T47D (cell line): Measurements from ENCODE around the gene NOLC1.

Experiments used
- DNase-seq, 2 experiments: peaks; one replicate each; pipeline versions ENCODE4 v3.0.0 to v3.0.0-alpha.2; 2011 to 2012; ENCODE audit warnings: low read depth in 1 of 2, low spot score in 1 of 2
- JUND ChIP-seq: IDR thresholded peaks from 2 replicates; pipeline ENCODE4 v1.6.1; 2012; ENCODE audit warnings: low read depth
- in situ Hi-C: cut with HindIII; loops from 2 replicates; pipeline ENCODE4 v1.10.0; 2016; ENCODE audit warnings: low sequenced_read_pairs, low pct_unique_long_range_greater_than_20kb

NOLC1 gene

DNA sequence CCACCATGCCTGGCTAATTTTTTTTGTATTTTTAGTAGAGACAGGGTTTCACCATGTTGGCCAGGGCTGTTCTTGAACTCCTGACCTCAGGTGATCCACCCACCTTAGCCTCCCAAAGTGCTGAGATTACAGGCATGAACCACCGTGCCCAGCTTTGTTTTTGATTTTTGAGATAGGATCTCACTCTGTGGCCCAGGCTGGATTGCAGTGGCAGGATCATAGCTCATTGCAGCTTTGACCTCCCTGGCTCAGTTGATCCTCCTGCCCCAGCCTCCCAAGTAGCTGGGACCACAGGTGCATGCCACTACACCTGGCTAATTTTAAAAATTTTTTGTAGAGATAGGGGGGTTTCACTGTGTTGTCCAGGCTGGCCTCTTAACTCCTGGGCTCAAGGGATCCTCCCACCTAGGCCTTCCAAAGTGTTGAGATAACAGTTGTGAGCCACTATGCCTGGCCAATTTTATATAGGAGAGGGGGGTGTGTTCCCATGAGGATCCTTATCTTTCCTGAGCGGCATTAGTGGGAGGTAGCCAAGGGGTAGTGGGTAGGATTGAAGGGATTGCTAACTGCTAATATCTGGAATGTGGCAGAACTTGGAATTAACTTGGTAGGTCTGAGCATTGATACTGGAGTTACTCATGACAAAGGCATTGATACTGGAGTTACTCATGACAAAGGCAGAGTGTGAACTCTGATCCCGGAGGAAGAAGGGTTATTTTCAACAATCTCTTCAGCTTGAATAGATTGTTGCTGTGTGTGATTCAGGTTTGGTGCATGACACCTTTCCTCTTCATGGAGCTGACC lies 1.0 kb upstream of the NOLC1 start:
- no peak for DNase-seq
- TF ChIP-seq JUND, result no peak
- in situ Hi-C loops, result no loop called here

DNA sequence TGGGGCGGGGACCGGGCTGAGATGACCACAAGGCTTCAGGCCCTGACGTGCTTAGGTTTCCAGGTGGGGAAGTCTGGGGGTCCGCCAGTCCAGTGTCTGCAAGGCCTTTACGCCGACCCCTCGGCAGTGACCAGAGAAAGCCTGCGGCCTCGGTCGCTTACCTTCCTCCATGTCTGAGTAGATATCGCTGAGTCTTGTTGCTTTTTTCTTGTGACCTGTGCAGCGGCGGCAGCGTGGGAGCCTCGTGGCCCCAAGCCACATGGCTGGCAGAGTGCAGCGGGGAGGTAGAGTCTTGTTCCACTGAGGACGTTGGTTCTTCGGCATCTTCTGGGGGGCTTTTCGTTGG lies 329 bp downstream of the NOLC1 start:
- in situ Hi-C loops, result no loop called here
- peak in 1 of 2 experiments; percentile 43 for DNase-seq
- TF ChIP-seq JUND, result no peak

DNA sequence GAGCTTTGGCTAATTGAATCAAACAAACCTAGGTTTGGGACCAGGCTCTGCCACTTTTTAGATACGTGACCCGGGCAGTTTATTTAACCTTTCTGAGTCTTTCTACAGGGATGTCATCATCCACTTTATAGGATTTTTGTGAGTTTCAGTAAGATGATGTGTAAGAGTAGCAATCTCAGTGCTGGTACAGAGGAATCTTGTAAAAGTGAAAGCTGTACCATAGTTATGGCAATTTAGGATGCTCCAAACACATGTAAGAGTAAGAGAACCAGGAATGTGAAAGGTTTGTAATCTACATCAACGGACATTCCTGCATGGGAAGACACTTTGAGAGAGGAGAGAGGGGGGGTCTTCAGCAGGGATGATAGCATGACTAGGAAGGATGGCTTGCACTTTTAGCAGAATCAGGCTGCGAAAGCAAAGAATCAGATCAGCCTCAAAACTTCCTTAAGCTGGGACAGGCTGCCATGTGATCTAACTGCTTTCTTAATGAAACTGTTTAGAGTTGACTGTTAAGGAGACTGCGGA lies 968 bp downstream of the NOLC1 start:
- in situ Hi-C loops, result no loop called here
- no peak for TF ChIP-seq JUND
- DNase-seq, result no peak

DNA sequence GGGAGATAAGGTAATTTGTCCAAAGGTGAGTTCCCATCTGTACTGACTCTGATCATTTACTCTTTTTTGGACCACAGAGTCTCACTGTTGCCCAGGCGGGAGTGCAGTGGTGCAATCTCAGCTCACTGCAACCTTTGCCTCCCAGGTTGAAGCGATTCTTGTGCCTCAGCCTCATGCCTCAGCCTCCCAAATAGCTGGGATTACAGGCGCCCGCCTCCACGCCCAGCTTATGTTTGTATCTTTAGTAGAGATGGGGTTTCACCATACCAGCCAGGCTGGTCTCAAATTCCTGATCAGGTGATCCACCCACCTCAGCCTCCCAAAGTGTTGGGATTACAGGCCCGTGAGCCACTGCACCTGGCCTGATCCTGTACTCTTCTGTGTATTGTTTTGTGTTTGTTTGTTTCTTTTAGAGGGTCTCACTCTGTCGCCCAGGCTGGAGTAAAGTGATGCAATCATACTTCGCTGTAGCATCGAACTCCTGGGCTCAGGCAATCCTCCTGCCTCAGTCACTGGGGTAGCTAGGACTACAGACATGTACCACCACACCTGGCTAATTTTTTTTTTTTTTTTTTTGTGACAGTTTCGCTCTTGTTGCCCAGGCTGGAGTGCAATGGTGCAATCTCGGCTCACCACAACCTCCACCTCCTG lies 2.4 kb downstream of the NOLC1 start:
- in situ Hi-C loops, result no loop called here
- no peak for DNase-seq
- no peak for TF ChIP-seq JUND

DNA sequence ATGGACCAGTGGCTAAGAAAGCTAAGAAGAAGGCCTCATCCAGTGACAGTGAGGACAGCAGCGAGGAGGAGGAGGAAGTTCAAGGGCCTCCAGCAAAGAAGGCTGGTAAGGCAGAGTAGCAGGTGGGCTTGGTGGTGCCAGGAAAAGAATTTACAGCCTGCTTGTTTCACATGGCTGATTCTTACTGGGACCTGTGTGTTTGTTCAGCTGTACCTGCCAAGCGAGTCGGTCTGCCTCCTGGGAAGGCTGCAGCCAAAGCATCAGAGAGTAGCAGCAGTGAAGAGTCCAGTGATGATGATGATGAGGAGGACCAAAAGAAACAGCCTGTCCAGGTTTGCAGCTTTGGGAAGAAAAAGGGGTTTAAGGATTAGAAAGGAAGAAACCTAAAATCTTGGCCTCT lies 5.0 kb downstream of the NOLC1 start:
- DNase-seq, result peak; percentile 47 to 83
- TF ChIP-seq JUND, result no peak
- in situ Hi-C loops, result no loop called here

DNA sequence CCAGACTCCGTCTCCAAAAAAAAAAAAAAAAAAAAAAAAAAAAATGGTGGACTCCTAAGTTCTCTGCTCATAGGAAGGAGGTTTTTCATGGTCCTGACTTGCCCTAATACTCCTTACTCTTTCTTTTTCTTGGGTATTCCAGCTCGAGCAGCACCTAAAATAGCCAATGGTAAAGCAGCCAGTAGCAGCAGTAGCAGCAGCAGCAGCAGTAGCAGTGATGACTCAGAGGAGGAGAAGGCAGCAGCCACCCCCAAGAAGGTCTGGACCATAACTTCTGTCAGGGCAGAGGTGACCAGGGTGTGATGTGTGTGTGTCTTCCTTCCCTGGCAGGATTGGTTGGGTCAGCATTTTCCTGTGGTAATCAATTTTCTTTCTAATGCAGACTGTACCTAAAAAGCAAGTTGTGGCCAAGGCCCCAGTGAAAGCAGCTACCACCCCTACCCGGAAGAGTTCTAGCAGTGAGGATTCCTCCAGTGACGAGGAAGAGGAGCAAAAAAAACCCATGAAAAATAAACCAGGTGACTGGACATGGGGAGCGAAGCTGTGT lies 6.9 kb downstream of the NOLC1 start:
- in situ Hi-C loops, result no loop called here
- no peak for TF ChIP-seq JUND

DNA sequence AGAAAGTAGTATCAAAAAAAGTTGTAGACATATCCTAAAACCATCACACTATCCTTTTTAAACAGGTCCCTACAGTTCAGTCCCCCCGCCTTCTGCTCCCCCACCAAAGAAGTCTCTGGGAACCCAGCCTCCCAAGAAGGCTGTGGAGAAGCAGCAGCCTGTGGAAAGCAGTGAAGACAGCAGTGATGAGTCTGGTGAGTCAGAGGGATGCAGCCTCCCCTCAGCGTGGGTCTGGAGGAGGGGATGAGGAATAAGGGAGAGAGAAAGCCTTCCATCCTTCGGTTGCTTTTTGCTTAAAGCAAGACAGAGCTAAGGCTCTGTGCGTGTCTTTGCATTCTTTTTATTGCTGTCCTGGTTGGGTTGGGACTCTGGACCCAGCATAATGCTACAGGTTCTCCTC lies 7.6 kb downstream of the NOLC1 start:
- no peak for TF ChIP-seq JUND
- no peak for DNase-seq
- in situ Hi-C loops, result no loop called here

More for the DNA sequence above, 6.9 kb downstream of the NOLC1 start:
- DNase-seq, result no peak

DNA sequence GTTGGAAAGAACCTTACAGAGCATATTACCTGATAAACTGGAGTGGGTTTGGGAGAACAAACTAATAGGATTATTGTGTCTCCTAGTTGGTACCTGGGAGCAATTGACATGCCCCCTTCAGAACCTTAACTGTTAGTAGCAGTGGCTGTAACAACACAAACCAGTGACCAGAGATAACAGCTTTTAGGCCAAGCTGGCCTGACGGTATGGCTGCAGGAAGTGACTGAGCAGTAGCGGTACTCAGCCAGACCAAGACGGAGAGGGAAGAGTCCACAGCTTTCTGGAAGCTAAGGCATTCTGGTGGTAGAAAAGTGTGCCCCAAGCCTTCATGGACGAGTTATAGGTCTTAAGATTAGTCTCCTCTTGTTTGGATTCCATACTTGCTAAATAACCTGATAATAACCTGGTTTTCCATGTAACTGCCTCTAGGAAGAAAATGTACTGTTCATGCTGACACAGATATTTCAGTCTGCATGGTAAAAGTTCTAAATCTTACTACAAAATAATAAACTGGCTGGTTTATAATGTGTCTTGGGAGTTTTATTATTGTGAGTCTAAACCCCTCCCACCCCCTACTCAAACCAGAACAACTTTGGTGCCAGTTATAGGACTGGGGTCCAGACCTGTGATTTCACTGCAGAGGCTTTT lies 11.3 kb downstream of the NOLC1 start:
- TF ChIP-seq JUND, result no peak
- DNase-seq, result no peak
- in situ Hi-C loops, result no loop called here

DNA sequence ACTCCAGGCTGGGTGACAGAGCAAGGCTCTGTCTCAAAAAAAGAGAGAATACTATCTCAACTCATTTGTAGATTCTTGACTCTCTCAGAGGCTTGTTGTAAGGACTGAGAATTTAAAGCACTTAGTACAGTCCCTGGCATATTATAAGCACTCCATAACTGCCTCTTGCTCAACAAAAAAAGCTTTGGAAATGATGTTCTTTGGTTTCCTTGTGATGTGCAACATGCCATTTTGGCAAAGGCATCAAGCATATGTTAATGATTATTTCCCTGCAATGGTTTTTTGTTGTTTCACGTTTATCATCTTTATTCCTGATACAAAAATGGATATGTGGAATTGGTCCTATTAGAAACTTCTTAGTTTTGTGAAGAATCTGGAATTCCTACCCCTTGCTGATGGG lies 15.7 kb downstream of the NOLC1 start:
- DNase-seq, result no peak
- in situ Hi-C loops, result no loop called here
- TF ChIP-seq JUND, result no peak

DNA sequence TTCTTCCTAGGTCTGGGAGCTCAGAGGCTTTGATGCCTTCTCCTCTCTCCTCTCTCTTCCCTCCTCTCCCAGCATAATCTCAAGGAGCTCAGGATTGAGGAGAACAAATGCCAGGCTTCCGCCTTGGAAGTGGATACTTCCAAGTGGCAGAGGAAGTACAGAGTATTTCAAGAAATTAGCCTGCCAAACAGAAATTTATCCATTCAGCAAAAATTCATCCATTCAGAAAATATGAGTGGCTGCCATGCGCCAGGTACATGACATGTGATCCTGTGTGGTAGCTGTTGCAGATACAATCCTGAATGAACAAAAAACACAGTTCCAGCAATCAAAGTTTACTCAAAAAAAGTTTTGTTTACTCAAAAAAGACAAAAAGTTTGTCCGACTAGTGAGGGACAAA lies 18.4 kb downstream of the NOLC1 start:
- in situ Hi-C loops, result no loop called here
- TF ChIP-seq JUND, result no peak
- DNase-seq, result no peak

DNA sequence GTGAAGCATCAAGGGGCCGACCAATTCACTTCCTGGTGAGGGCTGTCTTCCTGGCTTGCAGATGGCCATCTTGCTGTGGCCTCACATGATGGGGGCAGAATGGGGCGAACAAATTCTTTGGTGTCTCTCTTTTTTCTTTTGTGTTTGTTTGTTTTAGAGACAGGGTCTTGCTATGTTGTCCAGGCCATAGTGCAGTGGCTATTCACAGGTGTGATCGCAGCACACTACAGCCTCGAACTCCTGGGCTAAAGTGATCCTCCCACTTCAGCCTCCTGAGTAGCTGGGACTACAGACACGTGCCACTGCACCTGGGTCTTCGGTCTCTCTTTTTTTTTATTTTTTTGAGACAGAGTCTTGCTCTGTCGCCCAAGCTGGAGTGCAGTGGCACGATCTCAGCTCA lies 20.1 kb downstream of the NOLC1 start:
- in situ Hi-C loops, result no loop called here
- no peak for TF ChIP-seq JUND
- no peak for DNase-seq

DNA sequence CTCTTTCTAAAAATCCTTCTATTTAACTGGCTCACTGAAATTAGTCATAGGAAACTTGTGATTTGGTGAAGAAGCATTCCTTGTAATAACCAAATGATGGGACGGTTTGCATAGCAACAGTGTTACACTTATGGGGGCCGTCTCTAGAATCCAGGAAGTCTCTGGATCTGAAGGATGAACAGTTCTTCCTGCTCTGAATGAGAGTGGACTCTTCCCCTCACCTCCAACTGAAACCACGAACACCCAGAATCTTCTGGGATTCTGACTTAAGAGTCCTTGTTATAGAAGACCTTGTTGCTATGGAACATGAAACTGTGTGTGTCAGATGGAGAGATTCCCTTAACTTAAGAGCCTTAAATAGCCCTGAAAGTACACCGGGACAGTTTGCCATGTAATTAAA lies 23.2 kb downstream of the NOLC1 start:
- no peak for TF ChIP-seq JUND
- in situ Hi-C loops, result no loop called here
- no peak for DNase-seq

DNA sequence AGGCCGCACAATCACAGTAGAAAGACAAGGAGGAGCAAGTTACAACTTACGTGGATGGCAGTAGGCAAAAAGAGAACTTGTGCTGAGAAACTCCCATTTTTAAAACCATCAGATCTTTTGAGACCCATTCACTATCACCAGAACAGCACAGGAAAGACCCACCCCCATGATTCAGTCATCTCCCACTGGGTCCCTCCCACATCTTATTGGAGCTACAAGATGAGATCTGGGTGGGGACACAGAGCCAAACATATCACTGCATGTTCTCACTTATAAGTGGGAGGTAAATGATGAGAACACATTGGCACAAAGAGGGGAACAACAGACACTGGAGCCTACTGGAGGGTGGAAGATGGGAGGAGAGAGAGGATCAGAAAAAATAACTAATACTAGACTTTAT lies 32.4 kb downstream of the NOLC1 start:
- in situ Hi-C loops, result no loop called here
- TF ChIP-seq JUND, result no peak
- no peak for DNase-seq
